Left colon (tissue), 2 donors: Measurements from ENCODE around the gene EIF1AX. TPM values are rescaled to one million over a fixed set of nuclear protein-coding genes. Genes with fewer than 3 reads are reported as not detected.

ENCODE experiments used
- total RNA-seq, 2 donors: library from RNA; stranded (reverse); fragmentation: NEBNext Ultra II Directional; extraction: Animal tissue kit (Norgen Biotek cat#: 25700); gene quantifications; one replicate each; pipeline ENCODE4 v1.2.1, GENCODE V29; 2021
- donor health status: DM: no; HTN: no; CAD: no.
- donor health status: DM: yes; HTN: yes; CAD: no.

EIF1AX gene
- total RNA-seq, 2 donors from 2014 or later = 76.3 to 80.4 TPM

Other genes starting within 250 kb of the EIF1AX start
- gene BCLAF3, start 150.8 kb downstream of the EIF1AX start, total RNA-seq = 10 to 100 TPM; 18.8 to 20.3 TPM
- 1 to 10 TPM; 1.4 to 1.6 TPM for gene MAP7D2, start 24.9 kb downstream of the EIF1AX start, total RNA-seq
- 10 to 100 TPM; 88.6 to 93.7 TPM for gene RPS6KA3, start 125.1 kb upstream of the EIF1AX start, total RNA-seq